Stomach (tissue), 9 donors: ENCODE results near the gene BCL2L11. TPM values are rescaled to one million over a fixed set of nuclear protein-coding genes. Genes with fewer than 3 reads are reported as not detected.
A peak's percentile ranks its signal among the peaks of the same experiment; 100 is the strongest.

Source experiments
- DNase-seq, 2 donors: peaks; one replicate each; pipeline versions ENCODE4 v3.0.0 to v3.0.0-alpha.2; 2013 to 2019
- H3K27ac ChIP-seq, 5 donors: fragments of 200-600 bp in 4 of 5; sonication (generic) in 4 of 5; one replicate each; pipeline ENCODE4 v1.5.1; 2013 to 2019; ENCODE audit warnings: mild to moderate bottlenecking in 1 of 5, moderate library complexity in 1 of 5
- H3K27me3 ChIP-seq, 3 donors: fragments of 200-600 bp; sonication (generic); one replicate each; pipeline ENCODE4 v1.5.1; 2017 to 2019; ENCODE audit warnings: mixed run types in 1 of 3
- H3K36me3 ChIP-seq, 4 donors: fragments of 200-600 bp; sonication (generic); 1 replicate in 3 of 4; 2 replicates in 1 of 4; pipeline ENCODE4 v1.5.1; 2016 to 2019
- H3K4me1 ChIP-seq, 4 donors: fragments of 200-600 bp; sonication (generic); one replicate each; pipeline ENCODE4 v1.5.1; 2016 to 2019
- H3K4me3 ChIP-seq, 4 donors: fragments of 200-600 bp; sonication (generic) in 3 of 4; one replicate each; pipeline ENCODE4 v1.5.1; 2016 to 2019; ENCODE audit warnings: mild to moderate bottlenecking in 1 of 4
- H3K9me3 ChIP-seq, 4 donors: fragments of 200-600 bp; sonication (generic); one replicate each; pipeline ENCODE4 v1.5.1; 2016 to 2019
- EP300 ChIP-seq: sonication (generic); formaldehyde crosslinking; IDR thresholded peaks from one replicate; pipeline ENCODE4 v1.6.1; 2017; ENCODE audit warnings: antibody characterized with exemption
- POLR2A ChIP-seq, 4 donors: fragments of 450-650 bp; IDR thresholded peaks; one replicate each; pipeline ENCODE4 v1.6.1; 2016; ENCODE audit warnings: antibody characterized with exemption in 4 of 4, control low read depth in 2 of 4, mild to moderate bottlenecking in 1 of 4, moderate library complexity in 1 of 4
- POLR2AphosphoS5 ChIP-seq, 3 donors: sonication (generic); formaldehyde crosslinking; IDR thresholded peaks; one replicate each; pipeline ENCODE4 v1.6.1; 2016; ENCODE audit warnings: antibody characterized with exemption in 3 of 3
- WGBS, 5 donors: extraction: QIAGEN DNeasy Blood & Tissue Kit in 3 of 5; methylation state at CpG; one replicate each; pipeline versions ENCODE4 v1.1.5 to v1.1.7; 2013 to 2018; 5-methylcytosine and 5-hydroxymethylcytosine counted together
- intact Hi-C: fragments of 100-400 bp; cut with DNase I; formaldehyde crosslinking; loops from one replicate; pipeline ENCODE4 v1.15.1; 2023; ENCODE audit warnings: low total_unique reads
- polyA plus RNA-seq, 3 donors: library from polyadenylated mRNA; stranded (reverse); fragments of 200-250 nt; gene quantifications; one replicate each; pipeline ENCODE4 v1.2.3, GENCODE V29; 2013
- total RNA-seq, 5 donors: library from RNA; depleted of rRNA; stranded (reverse); fragments of >200 nt; gene quantifications; one replicate each; pipeline versions ENCODE4 v1.1.0 to v1.2.3, GENCODE V29; 2014 to 2016
- TF ChIP-seq, protein P1 (sequence below), 7 experiments: fragments of 450-650 bp in 4 of 7; fragments of 200-600 bp in 3 of 7; sonication (generic) in 3 of 7; IDR thresholded peaks; one replicate each; pipeline ENCODE4 v1.5.1; 2016 to 2019; ENCODE audit warnings: antibody characterized with exemption in 7 of 7, control low read depth in 2 of 7, mild to moderate bottlenecking in 1 of 7
- donor health status: healthy with polysubstance abuse.
- donor health status: Bipolar disorder and iron deficiency.
- donor health status: healthy.

The BCL2L11 gene
- total and polyA plus RNA-seq, 8 donors: 0.29 to 41.2 (median 4.8) TPM

DNA sequence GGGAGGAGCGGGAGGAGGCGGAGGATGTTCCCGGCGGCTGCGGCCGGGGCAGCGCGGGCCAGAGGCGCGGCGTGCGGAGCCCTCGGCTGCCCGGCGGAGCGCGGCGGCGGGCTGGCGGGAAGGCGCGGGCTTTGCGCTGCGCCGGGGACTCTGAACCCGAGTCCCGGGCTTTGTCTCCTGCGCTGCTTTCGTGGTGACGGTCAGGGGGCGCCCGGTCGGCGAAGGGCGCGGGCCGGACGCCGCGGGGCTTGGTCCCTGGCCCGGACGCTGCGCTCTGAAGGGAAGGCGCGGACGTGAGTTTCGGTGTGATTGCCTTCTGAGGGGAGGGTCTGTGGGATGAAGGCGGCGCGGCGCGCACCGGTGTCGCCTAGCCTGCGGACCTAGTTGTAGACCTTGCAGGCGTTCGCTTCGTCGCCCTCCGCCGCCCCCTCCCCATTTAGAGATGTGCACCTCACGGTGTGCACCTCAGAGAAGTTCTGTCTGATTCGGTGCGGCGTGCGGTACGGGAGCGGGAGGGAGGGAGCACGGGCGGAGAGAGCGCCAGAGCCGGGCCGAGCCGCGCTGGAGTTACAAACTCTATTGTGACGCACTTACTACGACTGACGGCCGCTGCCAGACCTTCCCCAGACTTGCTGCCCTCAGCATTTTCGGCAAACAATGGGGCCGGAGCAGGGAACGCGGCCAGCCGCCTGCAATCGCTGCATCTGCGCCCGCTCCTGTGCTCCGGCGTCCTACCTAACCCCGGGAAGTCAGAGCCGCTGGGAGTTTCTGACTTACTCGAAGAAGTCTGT, 2.1 kb downstream of the BCL2L11 start:
- WGBS, 5 donors: 0 to 2% (median 0%) methylated on average over 28 to 92 of the region's 92 CpGs

DNA sequence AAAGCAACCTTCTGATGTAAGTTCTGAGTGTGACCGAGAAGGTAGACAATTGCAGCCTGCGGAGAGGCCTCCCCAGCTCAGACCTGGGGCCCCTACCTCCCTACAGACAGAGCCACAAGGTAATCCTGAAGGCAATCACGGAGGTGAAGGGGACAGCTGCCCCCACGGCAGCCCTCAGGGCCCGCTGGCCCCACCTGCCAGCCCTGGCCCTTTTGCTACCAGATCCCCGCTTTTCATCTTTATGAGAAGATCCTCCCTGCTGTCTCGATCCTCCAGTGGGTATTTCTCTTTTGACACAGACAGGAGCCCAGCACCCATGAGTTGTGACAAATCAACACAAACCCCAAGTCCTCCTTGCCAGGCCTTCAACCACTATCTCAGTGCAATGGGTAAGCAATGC, 3.0 kb downstream of the BCL2L11 start:
- intact Hi-C loops: no loop called here
- H3K27ac ChIP-seq: no peak overlapping the region
- H3K4me3 ChIP-seq: peak overlapping the region in 3 of 4 donors; percentile 81 to 89 (median 83)
- WGBS, 5 donors: 89 to 96% (median 94%) methylated on average over 7 of the region's 7 CpGs
- no peak for DNase-seq
- peaks cover 0 to 46% (median 32%) of the 10 kb centered on the region in 4 donors for H3K36me3 ChIP-seq
- no peaks in the 10 kb centered on the region for H3K9me3 ChIP-seq
- H3K4me1 ChIP-seq: peaks cover 20 to 61% (median 51%) of the 10 kb centered on the region in 4 donors
- H3K27me3 ChIP-seq: peaks cover 3 to 18% (median 12%) of the 10 kb centered on the region in 3 donors
- TF ChIP-seq POLR2AphosphoS5 (IDR thresholded peaks at IDR 0.05) (no peak), EP300 (no peak), POLR2A (IDR thresholded peaks at IDR 0.05) (no peak)
- TF ChIP-seq, protein P1, sequence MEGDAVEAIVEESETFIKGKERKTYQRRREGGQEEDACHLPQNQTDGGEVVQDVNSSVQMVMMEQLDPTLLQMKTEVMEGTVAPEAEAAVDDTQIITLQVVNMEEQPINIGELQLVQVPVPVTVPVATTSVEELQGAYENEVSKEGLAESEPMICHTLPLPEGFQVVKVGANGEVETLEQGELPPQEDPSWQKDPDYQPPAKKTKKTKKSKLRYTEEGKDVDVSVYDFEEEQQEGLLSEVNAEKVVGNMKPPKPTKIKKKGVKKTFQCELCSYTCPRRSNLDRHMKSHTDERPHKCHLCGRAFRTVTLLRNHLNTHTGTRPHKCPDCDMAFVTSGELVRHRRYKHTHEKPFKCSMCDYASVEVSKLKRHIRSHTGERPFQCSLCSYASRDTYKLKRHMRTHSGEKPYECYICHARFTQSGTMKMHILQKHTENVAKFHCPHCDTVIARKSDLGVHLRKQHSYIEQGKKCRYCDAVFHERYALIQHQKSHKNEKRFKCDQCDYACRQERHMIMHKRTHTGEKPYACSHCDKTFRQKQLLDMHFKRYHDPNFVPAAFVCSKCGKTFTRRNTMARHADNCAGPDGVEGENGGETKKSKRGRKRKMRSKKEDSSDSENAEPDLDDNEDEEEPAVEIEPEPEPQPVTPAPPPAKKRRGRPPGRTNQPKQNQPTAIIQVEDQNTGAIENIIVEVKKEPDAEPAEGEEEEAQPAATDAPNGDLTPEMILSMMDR (IDR thresholded peaks at IDR 0.05): no peak

More for the DNA sequence above, 2.1 kb downstream of the BCL2L11 start:
- H3K27ac ChIP-seq: peak overlapping the region; percentile 87 to 93 (median 90)
- TF ChIP-seq POLR2AphosphoS5 (IDR thresholded peaks at IDR 0.05) (peak; percentile 49 to 72 (median 71)), EP300 (no peak), POLR2A (IDR thresholded peaks at IDR 0.05) (peak in 1 of 4 donors; percentile 18)
- TF ChIP-seq, protein P1 (IDR thresholded peaks at IDR 0.05): no peak
- peak; percentile 89 to 93 for DNase-seq
- intact Hi-C loops: no loop called here
- H3K9me3 ChIP-seq: no peaks in the 10 kb centered on the region
- H3K4me1 ChIP-seq: peaks cover 30 to 70% (median 60%) of the 10 kb centered on the region in 4 donors
- H3K36me3 ChIP-seq: peaks cover 0 to 39% (median 27%) of the 10 kb centered on the region in 4 donors
- H3K27me3 ChIP-seq: peaks cover 5 to 27% (median 19%) of the 10 kb centered on the region in 3 donors
- H3K4me3 ChIP-seq: peak overlapping the region; percentile 74 to 89 (median 82)

DNA sequence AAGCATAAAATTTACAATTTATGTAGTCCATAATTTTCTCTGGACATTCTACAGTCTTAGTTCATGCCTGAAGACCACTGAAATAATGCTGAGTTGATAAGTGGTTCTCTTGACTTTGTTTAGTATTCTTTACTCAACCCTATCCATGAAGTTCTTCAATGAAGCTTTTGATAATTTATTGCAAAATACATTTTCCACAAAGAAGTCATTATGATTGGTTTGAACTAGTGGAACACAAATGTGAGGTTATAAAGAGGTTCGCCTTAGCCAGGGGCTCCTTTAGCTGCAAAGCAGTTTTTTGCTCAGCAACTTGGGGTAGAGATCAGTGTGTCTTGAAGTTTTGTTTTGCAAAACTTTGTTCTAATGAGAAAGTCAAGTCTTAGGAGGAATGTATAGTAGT, 5.9 kb downstream of the BCL2L11 start:
- Histone ChIP-seq H3K9me3 (no peaks in the 10 kb centered on the region), H3K4me3 (no peak overlapping the region), H3K36me3 (peaks cover 0 to 64% (median 51%) of the 10 kb centered on the region in 4 donors), H3K27me3 (no peaks in the 10 kb centered on the region), H3K27ac (no peak overlapping the region), H3K4me1 (peaks cover 5 to 40% (median 29%) of the 10 kb centered on the region in 4 donors)
- DNase-seq: no peak
- TF ChIP-seq EP300 (no peak), POLR2AphosphoS5 (IDR thresholded peaks at IDR 0.05) (no peak), POLR2A (IDR thresholded peaks at IDR 0.05) (no peak)
- TF ChIP-seq, protein P1 (IDR thresholded peaks at IDR 0.05): no peak
- 83 to 100% (median 93%) methylated on average over 1 of the region's 1 CpG for WGBS, 5 donors
- intact Hi-C loops: no loop called here

DNA sequence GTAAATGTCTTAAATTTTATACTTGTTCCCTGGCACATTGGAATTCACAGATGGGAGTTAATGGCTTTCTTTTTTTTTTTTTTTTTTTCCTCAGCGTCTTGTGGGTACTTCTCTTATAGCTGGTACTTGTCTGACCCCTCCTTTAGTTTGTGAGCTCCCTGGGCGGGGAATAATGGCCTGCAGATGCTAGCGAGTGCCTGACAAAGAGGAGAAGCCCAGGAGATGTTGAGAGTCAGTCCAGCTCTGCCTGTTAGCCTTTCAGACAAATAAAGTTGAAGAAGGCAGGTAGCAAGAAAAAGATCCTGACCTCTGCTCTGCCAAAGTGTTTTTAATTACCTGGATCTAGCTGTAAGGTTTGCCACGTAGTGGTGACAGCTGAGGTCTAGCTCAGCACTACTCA, 6.6 kb downstream of the BCL2L11 start:
- TF ChIP-seq POLR2A (IDR thresholded peaks at IDR 0.05) (no peak), POLR2AphosphoS5 (IDR thresholded peaks at IDR 0.05) (no peak), EP300 (no peak)
- TF ChIP-seq, protein P1 (IDR thresholded peaks at IDR 0.05): no peak
- Histone ChIP-seq H3K36me3 (peaks cover 0 to 69% (median 51%) of the 10 kb centered on the region in 4 donors), H3K4me3 (no peak overlapping the region), H3K27ac (no peak overlapping the region), H3K27me3 (no peaks in the 10 kb centered on the region), H3K9me3 (no peaks in the 10 kb centered on the region), H3K4me1 (peaks cover 0 to 34% (median 23%) of the 10 kb centered on the region in 4 donors)
- intact Hi-C loops: no loop called here
- 78 to 85% (median 80%) methylated on average over 4 of the region's 4 CpGs for WGBS, 5 donors
- no peak for DNase-seq
